ENCODE measurements around the gene GPRIN1. TPM values are rescaled to one million over a fixed set of nuclear protein-coding genes. Genes with fewer than 3 reads are reported as not detected.

The GPRIN1 gene
- total and polyA plus RNA-seq, 2 of the 4 experiments (the other 2 are of a cell fraction): 3.0 to 4.7 TPM

DNA sequence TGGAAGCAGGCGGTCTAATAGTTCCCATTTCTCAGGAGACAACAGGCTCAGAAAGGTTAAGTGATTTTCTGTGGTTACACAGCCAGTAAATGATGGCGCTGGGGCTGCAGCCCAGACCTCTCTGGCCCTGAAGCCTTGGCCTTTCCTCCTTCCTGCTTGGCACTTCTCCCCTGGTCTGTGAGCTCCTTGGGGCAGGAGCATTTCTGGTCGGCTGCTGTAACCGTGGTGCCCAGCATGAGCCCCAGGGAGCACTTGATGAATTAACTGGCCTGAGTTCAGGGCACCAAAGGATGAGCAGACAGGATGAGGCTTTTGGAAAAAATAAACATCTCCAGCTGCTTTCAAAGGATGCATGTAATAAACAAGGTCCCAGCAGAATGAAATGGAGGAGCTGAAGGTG lies 30.6 kb downstream of the GPRIN1 start:
- Histone ChIP-seq H4K8ac (ENCODE audit: low read depth in 2 of 2, low read length in 2 of 2) (peak overlapping the region in 1 of 2 experiments; percentile 35; a peak in 1 of 4 replicates), H3K56ac (ENCODE audit: extremely low read depth, insufficient read depth, low read length) (no peak overlapping the region), H4K20me1 (ENCODE audit: insufficient read depth, low read length) (no peaks in the 10 kb centered on the region), H2AK5ac (ENCODE audit: low read depth, low read length) (no peak overlapping the region), H2BK120ac (ENCODE audit: low read depth, low read length) (peak overlapping the region; percentile 27; the same call in 1 of the 2 replicates), H3K18ac (ENCODE audit: low read depth, low read length) (no peak overlapping the region), H3K36me3 (ENCODE audit: control insufficient read depth, insufficient read depth, low read length) (no peaks in the 10 kb centered on the region), H3K4me3 (ENCODE audit: insufficient read depth, low read depth, low read length) (no peak overlapping the region), H2AFZ (replicated peaks; ENCODE audit: low read length, poor library complexity) (peak overlapping the region; percentile 48), H3K4ac (ENCODE audit: low read depth, low read length) (0 out of 2 replicates have a peak overlapping the region, but pooled peaks have one; percentile 24), H2BK5ac (ENCODE audit: low read depth, low read length, poor library complexity, severe bottlenecking) (no peak overlapping the region), H3K4me1 (ENCODE audit: control insufficient read depth, insufficient read depth, low read length) (peaks cover 7% of the 10 kb centered on the region), H3K27ac (ENCODE audit: insufficient read depth, low read length) (0 out of 2 replicates have a peak overlapping the region, but pooled peaks have one; percentile 7), H2BK15ac (ENCODE audit: low read depth, low read length) (0 out of 3 replicates have a peak overlapping the region, but pooled peaks have one; percentile 55), H3K27me3 (ENCODE audit: control insufficient read depth, insufficient read depth, low read length) (no peaks in the 10 kb centered on the region; the same call in 1 of the 2 replicates), H3K14ac (replicated peaks; ENCODE audit: low read depth, low read length) (no peak overlapping the region), H3K79me1 (ENCODE audit: low read depth in 1 of 2, low read length in 2 of 2) (no peaks in the 10 kb centered on the region; a peak in 1 of 4 replicates), H3K23ac (ENCODE audit: low read depth, low read length) (no peak overlapping the region), H3K9ac (ENCODE audit: low read depth, low read length) (no peak overlapping the region), H3K9me1 (ENCODE audit: insufficient read depth, low read length) (peaks cover 9% of the 10 kb centered on the region; the same call in 1 of the 2 replicates), H3K4me2 (ENCODE audit: low read depth, low read length) (no peak overlapping the region; the same call in 1 of the 2 replicates), H4K5ac (ENCODE audit: low read depth, low read length) (no peak overlapping the region), H3K9me3 (ENCODE audit: control insufficient read depth, insufficient read depth, low read length) (peaks cover 3% of the 10 kb centered on the region; the same call in 1 of the 2 replicates), H2BK20ac (ENCODE audit: low read depth, low read length) (0 out of 2 replicates have a peak overlapping the region, but pooled peaks have one; percentile 4), H2AK9ac (replicated peaks; ENCODE audit: low read depth, low read length, poor library complexity) (no peak overlapping the region), H4K91ac (ENCODE audit: insufficient read depth, low read depth, low read length) (no peak overlapping the region)
- peak; percentile 80 for ATAC-seq (ENCODE audit: low read depth)
- intact Hi-C loops (cut with micrococcal nuclease): no loop called here
- ChIA-PET CTCF (interaction anchor here (0.9 to 1.6 kb wide), 3 partner anchors 42 to 81 kb away, joined by 4 read pairs; partner anchors contain the start of gene TSPAN17), POLR2A (ENCODE audit: unreplicated experiment) (no interaction called here)
- in situ Hi-C loops (cut with MboI; ENCODE audit: low sequenced_read_pairs): loop anchor here (10.0 kb wide), 1 partner anchor 45 kb away; no protein-coding TSS in a partner anchor
- DNase-seq: peak; percentile 29
- TF ChIP-seq FOS (IDR thresholded peaks at IDR 0.05; ENCODE audit: low read depth, low read length) (no peak), POLR2A (IDR thresholded peaks at IDR 0.05; ENCODE audit: low read depth, low read length) (no peak), RFX5 (IDR thresholded peaks at IDR 0.05; ENCODE audit: low read depth, low read length) (no peak)
- WGBS, 2 experiments (ENCODE audit: extremely low coverage in 2 of 2, insufficient read length in 1 of 2): 88% methylated on average over 1 of the region's 4 CpGs; no CpG with 5 or more reads in 1 of the 2 experiments
- BruUV-seq (replicated peaks): no TSS peak
- dilution Hi-C loops (cut with HindIII; ENCODE audit: low sequenced_read_pairs, unreplicated experiment): no loop called here

Measured in IMR-90 (cell line).